A549 (cell line): ENCODE measurements around the gene OR2T10.

ENCODE experiments used
- CEBPB ChIP-seq, 2 experiments: fragments of >200 bp in 1 of 2; sonication (Bioruptor Twin) in 1 of 2; formaldehyde crosslinking in 1 of 2; IDR thresholded peaks; 2 replicates each; pipeline ENCODE4 v1.6.1; 2012 to 2016
- CTCF ChIP-seq: fragments of >200 bp; sonication (Bioruptor Twin); formaldehyde crosslinking; IDR thresholded peaks from 3 replicates; pipeline ENCODE4 v1.5.1; 2016
- ESRRA ChIP-seq: fragments of 150-350 bp; IDR thresholded peaks from 2 replicates; pipeline ENCODE4 v1.6.1; 2014; ENCODE audit warnings: mild to moderate bottlenecking, low read length, borderline replicate concordance
- PHF8 ChIP-seq: fragments of 200-600 bp; sonication (generic); IDR thresholded peaks from 2 replicates; pipeline ENCODE4 v1.6.1; 2016; ENCODE audit warnings: low read depth, mild to moderate bottlenecking, antibody characterized with exemption, moderate library complexity, borderline replicate concordance
- POLR2A ChIP-seq: IDR thresholded peaks from 2 replicates; pipeline ENCODE4 v1.6.1; 2012; ENCODE audit warnings: mild to moderate bottlenecking, low read length

DNA sequence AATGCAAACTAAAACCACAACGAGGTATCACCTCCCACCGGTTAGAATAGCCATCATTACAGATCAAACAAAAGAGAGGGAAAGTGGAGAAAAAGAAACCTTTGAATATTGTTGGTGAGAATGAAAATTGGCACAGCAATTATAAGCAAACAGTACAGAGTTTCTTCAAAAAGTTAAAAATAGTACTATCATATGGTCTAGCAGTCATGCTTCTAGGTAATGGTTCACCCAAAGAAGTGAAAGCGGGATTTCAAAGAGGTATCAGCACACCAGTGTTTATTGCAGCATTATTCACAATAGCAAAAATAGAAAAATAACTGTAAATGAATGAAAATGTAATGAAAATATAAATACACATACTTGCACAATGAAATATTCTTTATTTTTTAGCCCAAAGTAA is 8.2 kb downstream of the OR2T10 start:
- TF ChIP-seq POLR2A (no peak), PHF8 (no peak), ESRRA (no peak), CEBPB (IDR thresholded peaks at IDR 0.05) (no peak), CTCF (no peak)
